Esophagus muscularis mucosa (tissue), 3 donors: ENCODE measurements around the gene RET.

Source experiments
- CTCF ChIP-seq, 3 experiments: fragments of 200-600 bp in 2 of 3; fragments of 450-650 bp in 1 of 3; sonication (generic) in 2 of 3; IDR thresholded peaks; one replicate each; pipeline ENCODE4 v1.5.1; 2017 to 2019; ENCODE audit warnings: antibody characterized with exemption in 3 of 3, mild to moderate bottlenecking in 2 of 3, moderate library complexity in 1 of 3
- POLR2A ChIP-seq: fragments of 450-650 bp; IDR thresholded peaks from one replicate; pipeline ENCODE4 v1.6.1; 2017; ENCODE audit warnings: antibody characterized with exemption, moderate library complexity, mild to moderate bottlenecking, low read depth
- POLR2AphosphoS5 ChIP-seq, 2 donors: sonication (generic); formaldehyde crosslinking; IDR thresholded peaks; one replicate each; pipeline ENCODE4 v1.6.1; 2017; ENCODE audit warnings: antibody characterized with exemption in 2 of 2

GRCh38 chr10:43099928-43100327 lies 23.1 kb downstream of the RET start:
- no peak for TF ChIP-seq CTCF (IDR thresholded peaks at IDR 0.05)
- TF ChIP-seq POLR2A: no peak
- TF ChIP-seq POLR2AphosphoS5 (IDR thresholded peaks at IDR 0.05): no peak
